HG02759 (cell line): ENCODE results near the gene KIF26B.

Source experiments
- ATAC-seq: cut with Tn5 transposase; IDR thresholded peaks from one replicate; pipeline ENCODE4 v1.9.1; 2021; ENCODE audit warnings: mild to moderate bottlenecking, moderate library complexity; ENCODE audit not compliant: unreplicated experiment

KIF26B gene

DNA sequence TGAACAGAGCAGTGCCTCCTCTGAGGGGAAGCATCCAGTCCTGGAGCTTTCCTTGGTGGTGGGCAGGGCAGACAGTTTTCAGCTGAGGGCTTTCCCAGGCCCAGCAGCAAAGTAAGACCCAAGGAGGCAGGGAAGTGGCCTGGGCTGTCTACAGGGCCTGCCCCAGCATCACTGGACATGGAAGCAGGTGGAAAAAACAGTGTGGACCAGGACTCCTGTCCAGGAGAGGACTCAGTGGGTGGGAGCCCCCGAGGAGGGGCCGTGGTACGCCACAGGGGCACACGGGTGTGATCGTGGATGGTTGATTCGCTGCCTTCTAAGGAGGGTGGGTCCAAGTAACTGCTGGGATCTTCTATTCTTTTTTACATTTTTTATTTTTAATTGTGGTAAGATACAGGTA, 387.6 kb downstream of the KIF26B start:
- ATAC-seq: no peak

DNA sequence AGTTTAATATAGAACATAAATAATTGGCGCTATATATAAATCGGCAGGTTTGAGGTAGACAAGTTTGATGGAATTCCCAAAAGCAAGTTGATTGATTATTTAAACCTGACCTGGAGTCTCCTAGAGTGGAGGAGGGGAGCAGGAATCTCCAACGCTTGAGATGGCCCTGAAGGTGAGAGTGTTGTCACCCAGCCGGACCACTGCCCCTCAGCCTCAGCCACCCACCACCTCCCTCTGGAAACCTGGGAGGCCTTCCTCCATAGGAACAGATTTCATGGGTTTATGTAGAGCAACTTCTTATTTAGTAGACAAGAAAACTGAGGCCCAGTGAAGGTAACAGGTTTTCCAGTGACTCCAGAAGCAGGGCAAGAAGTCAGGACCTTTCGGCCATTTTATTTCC, 389.5 kb downstream of the KIF26B start:
- no peak for ATAC-seq

DNA sequence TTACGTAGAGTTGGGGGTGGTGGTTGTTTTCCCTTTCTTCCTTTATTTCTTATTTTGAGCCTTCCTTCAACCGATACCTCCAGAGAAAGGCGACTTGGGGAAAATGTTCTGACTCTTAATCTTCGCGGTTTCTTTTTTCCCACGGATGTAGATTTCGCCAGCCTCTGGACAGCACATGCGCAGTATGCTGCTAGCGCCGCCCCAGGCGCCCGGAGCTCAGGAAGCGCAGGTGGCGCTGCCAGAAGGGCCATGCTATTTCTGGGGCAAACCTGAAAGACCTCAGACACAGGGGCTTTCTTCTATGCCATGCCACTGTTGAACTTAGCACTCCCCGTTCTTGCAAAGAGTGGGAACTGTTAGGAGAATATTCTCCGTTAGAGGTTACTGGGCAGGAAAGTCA, 392.1 kb downstream of the KIF26B start:
- ATAC-seq: no peak

DNA sequence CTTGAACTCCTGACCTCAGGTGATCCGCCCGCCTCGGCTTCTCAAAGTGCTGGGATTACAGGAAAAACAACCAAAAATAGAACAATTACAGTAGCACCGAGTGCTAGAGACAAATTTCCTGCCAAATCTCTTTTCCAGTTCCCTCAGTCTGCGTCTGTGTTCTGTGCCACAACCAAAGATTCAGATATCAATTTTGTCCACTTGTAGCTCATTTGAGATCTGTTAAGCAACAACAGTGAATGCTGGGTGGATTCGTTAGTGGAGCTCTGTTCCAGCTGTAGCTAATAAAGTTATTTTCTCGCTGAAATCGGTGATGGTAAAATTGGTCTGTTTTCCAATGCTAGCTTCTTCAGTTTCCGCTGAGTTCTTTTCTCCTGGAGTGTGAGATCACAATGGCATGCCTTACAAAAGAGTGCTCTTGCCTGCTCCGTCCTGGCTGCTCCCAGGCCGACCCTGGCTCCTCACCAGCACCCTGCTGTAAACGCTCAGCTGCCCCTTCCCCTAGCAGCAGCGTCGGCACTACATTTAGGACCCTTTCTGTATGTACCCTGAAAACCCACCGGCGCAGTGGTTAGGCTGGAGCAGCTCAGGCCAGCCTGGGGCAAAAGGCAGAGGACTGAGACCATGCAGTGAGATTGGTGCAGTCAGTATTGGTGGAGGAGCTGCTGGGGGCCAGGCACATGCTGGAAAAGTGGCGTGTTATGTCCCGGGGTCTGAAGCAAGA, 395.4 kb downstream of the KIF26B start:
- ATAC-seq: no peak

DNA sequence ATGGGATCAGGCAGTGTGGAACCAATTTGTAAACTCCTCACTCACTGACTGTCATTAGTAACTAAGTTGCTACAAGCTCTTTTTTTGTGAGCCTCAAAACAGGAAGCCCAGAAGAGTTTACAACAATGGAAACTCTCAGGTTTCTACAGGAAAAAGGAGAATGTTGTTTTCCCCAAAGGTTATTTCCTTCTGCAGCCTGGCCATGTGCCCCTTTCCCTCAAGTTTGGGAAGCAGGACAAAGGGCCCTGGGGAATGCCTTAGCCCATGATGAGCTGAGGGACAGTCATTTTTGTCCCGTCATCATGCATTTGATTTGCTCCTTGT, 395.9 kb downstream of the KIF26B start:
- ATAC-seq: no peak

DNA sequence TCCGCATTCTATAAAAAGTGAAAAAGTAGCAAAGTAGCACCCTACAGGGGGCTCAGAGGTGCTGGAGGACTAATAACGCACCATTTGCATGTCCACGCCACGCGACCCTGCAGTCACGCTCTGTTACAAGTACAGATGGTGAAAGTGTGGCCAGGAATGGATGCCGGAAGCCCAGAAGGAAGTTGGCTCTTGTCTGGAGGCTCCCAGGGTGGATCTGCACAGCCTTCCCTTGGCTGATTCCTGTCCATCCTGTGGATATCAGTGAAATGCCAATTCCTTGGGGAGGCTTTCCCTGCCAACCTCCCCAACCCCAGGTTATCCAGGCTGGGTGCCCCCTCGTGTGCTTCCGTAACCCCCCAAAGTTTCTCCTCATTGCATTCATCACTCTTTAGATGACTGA, 396.8 kb downstream of the KIF26B start:
- no peak for ATAC-seq

DNA sequence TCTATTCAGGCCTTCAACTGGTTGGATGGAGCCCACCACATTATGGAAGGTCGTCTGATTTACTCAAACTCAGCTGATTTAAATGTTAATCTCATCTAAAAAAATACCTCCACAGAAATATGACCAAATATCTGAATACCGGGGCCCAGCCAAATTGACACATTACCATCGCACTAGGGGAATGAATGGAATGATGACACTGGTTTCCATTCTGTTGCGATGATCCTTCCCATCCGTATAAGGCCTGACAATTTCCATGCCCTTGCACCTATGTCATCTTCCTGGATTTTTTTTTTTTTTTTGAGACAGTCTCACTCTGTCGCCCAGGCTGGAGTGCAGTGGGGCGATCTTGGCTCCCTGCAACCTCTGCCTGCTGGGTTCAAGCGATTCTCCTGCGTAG, 397.5 kb downstream of the KIF26B start:
- no peak for ATAC-seq

DNA sequence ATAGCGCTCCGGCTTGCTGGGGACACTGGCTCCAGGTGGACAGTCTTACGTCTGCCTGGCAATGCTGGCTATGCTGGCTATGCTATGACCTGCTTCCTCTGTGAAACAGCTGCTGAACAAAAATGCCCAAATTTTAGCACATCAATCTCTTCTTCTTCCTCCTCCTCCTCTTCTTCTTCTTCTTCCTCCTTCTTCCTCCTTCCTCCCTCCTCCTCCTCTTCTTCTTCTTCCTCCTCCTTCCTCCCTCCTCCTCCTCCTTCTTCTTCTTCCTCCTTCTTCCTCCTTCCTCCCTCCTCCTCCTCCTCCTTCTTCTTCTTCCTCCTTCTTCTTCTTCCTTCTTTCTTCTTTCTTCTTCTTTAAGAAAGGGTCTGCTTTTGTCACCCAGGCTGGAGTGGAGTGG, 401.3 kb downstream of the KIF26B start:
- ATAC-seq: no peak

DNA sequence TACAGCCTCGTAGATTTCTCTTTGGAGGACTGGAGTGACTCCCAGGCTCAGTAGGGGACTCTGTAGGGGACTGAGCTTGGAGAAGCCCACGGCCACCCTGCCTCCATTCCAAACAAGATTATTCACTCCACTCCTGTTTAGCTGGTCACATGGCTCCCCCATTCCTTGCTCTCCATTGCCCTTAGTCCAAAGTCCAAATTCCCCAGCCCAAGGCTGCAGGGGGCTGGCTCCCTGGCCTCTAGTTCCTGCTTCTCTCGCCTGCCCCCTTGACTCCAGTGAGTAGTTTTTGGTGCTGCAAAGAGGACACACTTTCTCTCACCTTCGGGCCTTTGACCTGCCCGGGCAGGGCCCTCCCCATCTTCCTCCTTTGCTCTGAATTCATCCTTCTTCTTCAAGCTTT, 403.3 kb downstream of the KIF26B start:
- ATAC-seq: no peak

DNA sequence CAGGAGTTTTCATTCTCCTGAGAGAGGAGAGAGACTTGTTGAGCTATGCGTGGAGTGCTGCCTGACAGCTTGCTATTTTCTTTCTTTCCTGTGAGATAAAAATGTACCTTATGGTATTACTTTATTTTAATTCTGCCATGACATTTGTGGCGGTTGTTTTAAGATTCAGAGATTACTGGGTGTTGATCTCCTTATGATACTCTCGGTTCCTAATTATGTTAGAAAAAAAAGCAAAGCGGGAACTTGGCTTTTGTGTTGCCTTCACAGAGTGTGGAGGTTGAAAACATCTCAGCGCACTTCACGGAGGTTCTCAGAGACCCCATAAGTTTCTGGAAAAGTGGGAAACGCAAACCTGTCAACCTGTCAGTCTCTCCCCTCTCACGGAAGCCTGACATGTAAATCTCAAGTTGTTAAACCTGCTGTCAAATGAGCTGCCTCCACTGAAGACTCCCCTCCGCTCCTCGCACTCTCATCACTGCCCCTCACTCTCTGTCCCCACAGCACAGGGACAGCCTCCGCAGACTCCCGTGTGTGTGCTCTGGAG, 405.6 kb downstream of the KIF26B start:
- ATAC-seq: no peak

DNA sequence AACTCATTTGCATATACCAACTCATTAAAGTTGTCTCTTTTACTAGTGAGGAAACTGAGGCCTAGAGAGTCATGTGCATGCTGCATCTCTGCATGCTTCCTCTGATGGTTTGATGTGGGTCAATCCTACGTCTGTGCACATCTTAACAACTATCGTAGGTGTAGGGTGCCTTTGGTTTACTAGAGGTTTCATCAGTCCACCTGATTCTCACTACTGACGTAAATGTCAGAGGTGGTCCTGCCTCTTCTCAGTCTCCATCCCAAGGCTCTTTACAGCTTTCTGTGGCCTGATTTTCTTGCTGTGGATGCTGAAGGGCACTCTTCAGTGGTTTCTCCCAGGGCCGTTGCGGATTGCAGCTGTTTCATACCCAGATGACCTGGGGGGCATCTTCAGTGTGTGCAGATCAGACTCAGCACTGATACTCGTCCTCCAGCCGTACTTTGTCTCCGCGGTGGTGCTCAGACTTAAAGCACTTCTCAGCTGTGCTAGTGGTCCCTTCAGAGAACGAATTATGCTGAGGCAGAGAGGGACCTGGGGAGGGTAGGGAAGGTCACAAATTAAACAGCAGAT, 407.0 kb downstream of the KIF26B start:
- no peak for ATAC-seq

DNA sequence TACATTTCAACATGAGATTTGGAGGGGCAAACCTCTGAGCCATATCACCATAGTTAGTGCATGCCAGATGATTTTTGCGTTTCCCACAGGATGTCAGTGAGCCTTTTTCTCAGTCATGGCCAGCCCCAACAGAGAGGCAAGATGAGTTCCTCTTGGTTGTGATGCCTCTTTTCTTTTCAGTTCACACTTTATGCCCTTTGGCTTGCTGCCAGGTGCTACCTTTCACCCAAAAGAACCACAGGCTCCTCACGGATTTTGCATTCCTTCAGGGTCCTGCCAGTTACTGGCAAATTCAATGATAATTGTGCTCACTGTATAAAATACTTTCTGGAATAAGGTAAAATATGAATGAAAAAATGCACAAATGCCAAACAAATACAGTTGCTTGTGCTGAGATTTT, 411.3 kb downstream of the KIF26B start:
- ATAC-seq: no peak

DNA sequence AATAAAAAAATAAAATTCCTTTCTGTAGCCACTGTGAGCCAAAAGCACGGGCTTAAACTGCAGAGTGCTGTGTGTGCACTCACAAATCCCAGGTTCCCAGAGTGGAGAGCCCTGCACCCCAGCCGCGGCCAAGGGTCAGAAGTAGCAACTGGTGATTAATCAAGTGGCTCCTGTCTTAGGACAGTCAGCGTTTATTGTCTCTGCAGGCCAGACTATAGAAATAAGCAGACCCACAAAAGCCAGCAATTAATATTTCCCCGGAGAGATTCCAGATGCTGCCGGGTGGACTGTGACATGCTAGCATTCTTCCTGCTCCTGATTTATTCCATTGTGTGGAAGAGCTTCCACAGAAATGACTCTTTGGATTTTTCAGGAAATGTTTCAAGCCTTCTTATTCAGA, 412.2 kb downstream of the KIF26B start:
- no peak for ATAC-seq

DNA sequence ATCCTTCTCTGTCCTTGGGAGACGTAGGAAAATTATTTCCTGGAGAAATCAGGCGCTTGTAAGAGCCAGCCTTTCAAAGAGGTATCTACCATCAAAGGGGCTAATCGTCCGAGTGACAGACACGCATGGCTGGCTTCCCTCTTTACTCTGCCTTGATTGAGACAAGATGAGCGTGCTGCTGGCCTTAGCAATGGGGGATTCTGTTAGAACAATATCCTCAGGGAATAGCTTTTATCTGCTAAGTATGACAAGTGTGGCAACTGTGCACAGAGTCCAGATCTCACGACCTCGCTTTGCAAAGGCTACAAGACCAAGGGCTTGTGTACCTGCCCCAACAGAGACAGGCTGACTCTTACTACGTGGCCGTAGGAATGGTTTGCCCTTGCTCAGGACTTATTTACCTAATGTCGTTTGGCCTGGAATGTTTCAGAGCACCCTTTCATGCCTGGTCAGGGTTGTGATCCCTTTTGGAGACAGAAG, 417.1 kb downstream of the KIF26B start:
- ATAC-seq: no peak

DNA sequence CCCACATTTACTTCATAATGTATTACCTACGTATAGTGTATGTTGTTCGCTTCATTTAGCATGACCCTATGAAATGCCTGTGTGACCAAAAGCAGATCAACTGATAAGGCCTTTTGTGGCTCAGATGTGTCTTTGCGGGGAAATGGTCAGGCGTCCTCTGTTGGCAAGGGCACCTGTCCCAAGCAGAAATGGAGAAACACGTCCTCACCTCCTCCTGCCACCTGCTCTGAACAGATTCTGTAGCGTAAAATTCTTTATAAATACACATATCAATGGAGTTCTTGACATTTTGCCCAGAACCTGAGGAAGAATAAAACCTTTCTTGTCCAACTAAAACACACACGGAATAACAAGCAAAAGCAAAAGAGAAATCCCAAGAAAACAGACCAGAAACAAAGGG, 417.9 kb downstream of the KIF26B start:
- ATAC-seq: no peak

DNA sequence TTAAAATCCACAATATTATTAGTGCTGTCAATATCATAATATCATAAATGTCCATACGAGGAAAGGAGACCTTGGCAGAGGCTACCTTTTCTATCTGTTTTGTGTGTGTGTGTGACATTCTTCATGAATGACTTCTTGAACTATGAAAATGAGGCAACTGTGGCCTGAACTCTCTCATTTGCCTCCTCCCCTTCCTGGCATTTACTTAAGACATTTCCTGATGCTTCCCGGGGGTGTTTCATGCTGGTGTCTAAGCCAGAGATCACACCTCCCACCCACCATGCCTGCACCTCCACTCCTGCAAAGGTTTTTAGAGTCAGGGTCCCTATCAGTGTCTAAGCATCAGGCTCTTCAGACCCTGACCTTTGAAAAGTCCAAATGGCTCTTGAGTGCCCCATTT, 420.9 kb downstream of the KIF26B start:
- no peak for ATAC-seq

DNA sequence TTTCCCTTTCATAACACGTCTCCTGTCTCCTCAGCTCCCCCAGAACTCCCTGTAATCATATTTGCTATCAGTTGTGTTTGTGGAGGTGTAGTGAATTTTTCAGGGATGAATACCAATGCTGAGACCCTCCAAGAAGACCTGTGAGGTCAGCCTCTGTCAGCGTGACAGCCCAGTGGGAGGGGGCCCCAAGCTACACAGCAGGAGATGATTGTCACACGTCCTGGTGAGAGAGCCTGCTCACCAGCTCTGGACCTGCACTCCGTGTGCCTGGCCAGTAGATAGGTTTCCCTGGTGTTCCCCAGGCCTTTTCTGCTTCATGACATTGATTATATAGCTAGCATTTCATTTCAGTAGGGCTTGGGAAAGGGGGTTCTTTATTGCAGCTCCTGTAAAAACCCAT, 421.5 kb downstream of the KIF26B start:
- no peak for ATAC-seq

DNA sequence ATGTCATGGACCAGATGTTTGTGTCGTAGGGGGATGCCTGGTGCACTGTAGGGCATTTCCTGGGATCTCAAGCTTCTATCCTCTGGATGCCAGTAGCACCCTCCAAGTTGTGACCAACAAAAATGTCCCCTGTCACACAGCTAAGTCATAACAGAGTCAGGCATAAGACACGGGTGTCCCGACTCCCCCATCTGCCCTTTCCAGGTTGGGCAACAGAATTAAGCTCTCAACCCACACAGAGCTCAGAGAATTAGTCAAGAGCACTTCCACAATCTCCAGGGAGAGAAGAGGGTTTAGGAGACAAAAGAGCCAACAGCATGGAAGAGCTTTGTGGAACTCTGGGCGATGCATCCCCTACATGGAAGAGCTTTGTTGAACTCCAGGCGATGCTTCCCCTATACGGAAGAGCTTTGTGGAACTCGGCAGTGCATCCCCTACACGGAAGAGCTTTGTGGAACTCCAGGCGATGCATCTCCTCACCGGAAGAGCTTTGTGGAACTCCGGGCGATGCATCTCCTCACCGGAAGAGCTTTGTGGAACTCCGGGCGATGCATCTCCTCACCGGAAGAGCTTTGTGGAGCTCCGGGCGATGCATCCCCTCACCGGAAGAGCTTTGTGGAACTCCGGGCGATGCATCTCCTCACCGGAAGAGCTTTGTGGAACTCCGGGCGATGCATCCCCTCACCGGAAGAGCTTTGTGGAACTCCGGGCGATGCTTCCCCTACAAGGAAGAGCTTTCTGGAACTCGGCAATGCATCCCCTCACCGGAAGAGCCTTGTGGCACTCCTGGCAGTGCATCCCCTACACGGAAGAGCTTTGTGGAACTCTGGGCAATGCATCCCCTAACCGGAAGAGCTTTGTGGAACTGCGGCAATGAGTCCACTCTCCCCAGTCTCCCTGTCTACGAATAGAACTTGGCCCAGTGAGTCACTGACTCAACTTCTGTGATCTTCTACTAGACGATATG, 422.7 kb downstream of the KIF26B start:
- no peak for ATAC-seq

DNA sequence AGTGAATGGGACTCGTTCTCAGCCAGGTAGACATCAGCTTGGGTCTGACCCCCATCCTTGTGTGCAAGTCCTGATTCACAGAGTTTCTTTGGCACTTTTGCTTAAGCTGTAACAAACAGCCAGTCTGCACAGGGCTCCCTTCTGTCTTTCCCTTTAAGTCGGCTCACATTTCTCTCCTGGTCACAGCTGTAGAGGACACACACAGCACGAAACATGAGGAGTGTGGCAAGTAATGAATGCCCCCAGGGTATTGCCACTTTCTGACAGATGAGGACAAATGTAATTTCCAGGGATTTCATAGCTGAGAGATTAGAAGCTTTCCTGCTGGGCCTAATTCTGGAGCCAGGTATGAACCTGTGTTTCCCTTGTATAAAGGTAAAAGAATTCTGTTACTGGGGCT, 423.5 kb downstream of the KIF26B start:
- no peak for ATAC-seq

DNA sequence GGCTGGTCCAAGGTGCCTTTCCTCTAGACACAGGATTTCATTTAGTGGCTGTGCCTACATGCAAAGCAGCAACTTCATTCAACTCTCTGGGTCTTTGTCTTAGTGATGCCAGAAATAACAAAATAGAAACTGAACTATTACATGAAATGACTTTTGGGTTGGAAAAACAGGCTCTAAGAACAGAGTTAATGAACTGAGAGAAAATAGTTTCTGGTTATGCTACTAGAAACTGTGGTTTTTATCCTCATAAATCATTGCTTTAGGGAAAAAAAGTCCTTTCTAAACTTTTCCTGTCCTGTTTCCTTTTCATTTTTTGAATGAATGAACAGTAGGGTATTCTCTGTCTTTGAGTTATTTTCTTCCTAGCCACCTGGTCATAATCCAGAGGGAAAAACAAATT, 424.0 kb downstream of the KIF26B start:
- ATAC-seq: no peak

DNA sequence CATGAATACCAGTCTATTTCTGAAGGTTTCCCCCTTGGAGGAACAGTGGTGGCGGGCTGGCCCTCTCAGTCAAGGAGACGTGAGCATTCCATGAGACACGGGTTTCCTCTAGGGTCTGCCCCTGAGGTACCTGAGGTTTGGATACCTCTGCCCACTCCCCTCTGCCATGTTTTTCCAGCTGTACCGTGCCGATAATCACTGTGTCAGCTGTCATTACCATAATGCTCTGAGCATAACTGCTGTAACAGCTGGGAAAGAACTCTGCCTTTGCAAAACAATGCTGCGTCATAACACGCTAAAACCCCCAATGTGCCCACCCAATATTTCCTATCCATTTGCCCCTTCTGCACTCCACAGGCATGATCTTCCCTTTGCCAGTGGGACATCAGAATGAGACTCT, 425.1 kb downstream of the KIF26B start:
- no peak for ATAC-seq

DNA sequence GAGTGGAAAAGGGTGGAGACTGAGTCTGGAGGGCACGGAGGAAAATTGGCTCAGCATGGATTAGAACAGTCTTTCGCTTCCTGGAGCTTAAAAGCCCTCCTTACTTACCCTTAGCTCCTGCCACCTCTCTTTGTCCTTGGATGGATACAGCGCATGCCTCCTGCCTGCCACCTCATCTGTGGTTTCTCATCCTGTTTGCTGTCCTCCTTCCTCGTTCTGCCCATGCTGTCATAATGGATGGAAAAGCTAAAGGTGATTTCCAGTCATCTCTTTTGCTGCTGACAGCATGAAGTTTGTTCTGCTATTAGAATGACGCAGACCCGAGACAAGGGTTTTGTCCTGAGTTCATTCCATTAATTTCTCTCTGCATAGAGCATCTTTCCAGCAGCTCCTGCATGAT, 425.9 kb downstream of the KIF26B start:
- no peak for ATAC-seq
